Measurements from ENCODE around the gene OR14K1. TPM values are rescaled to one million over a fixed set of nuclear protein-coding genes. Genes with fewer than 3 reads are reported as not detected.
A peak's percentile ranks its signal among the peaks of the same experiment; 100 is the strongest.
"Not testable (repeated sequence)": the region's sequence is repeated elsewhere in the genome, so short reads cannot be mapped to it uniquely, and the experiment has no call there.

OR14K1 gene, protein sequence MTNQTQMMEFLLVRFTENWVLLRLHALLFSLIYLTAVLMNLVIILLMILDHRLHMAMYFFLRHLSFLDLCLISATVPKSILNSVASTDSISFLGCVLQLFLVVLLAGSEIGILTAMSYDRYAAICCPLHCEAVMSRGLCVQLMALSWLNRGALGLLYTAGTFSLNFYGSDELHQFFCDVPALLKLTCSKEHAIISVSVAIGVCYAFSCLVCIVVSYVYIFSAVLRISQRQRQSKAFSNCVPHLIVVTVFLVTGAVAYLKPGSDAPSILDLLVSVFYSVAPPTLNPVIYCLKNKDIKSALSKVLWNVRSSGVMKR
- polyA plus RNA-seq (2013, experiment 1 of 2; ENCODE audit: insufficient read length) = not detected
- polyA plus RNA-seq (2013, experiment 2 of 2; ENCODE audit: insufficient read length) = not detected

DNA sequence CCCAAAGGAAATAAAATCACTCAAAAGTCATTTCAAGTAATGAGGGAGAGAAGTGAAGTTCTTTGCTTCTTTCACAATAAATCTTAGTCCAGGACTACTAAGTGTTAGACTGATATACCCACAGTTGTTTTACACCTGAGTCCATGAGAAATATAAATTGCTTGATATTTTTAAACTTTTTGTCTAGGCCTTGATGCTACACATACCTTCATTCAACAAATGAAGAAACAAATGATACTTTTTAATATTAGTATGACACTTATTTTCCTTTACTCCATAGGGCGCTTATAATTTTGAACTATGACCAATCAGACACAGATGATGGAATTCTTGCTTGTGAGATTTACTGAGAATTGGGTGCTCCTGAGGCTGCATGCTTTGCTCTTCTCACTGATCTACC lies at the start of gene OR14K1:
Gene OR14K1 (plus strand): TSS at position 301 of the 400 bp plus-strand sequence. CDS start 0 bp downstream, at position 301.
- DNase-seq = no peak

DNA sequence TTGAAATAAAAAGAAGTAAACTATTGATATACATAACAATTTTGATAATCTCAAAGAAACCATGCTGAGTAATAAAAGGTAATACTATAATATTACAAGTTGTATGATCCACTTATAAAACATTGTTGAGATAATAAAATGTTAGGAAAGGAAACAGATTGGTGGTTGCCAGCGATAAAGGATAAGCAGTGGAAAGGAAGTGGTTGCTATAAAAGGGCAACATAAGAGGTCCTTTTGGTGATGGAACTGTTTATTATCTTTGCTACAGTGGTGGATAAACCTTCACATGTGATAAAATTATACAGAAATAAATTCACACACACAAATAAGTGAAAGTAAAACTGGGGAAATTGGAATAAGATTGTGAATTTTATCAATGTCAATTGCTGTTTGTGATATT lies 37.1 kb upstream of the OR14K1 start:
- DNase-seq = no peak

DNA sequence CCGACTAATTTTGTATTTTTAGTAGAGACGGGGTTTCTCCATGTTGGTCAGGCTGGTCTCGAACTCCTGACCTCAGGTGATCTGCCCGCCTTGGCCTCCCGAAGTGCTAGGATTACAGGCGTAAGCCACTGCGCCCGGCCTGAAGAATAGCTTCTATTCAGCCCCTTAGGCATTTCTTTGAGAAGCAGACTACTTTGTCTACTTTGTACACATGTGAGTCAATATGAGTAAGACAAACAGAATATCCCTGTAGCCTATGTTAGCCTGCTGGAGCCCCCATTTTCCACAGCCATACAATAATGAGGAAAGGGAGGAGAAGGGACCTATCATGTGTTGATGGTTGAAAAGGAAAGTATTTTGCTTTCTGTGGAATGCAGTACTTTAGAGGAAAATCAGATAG lies 27.7 kb upstream of the OR14K1 start:
- DNase-seq = not testable (repeated sequence)

DNA sequence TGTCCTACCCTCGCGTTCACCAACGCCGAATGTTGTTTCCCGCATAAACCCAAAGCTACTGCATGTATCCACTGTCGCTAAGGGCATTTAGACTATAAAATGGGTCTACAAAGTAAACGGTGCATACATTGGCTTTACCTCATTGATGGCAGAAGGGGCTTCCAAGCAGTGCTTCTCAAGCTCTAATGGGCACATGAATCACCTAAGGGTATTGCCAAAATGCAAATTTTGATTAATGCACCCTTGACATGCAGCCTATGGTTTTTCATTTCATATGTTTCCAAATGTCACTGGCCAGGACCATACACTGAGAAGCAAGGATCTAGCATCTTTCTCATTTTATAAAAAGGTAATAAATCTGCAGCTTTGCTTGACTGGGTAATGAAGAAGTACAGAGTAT lies 24.7 kb upstream of the OR14K1 start:
- DNase-seq = no peak

DNA sequence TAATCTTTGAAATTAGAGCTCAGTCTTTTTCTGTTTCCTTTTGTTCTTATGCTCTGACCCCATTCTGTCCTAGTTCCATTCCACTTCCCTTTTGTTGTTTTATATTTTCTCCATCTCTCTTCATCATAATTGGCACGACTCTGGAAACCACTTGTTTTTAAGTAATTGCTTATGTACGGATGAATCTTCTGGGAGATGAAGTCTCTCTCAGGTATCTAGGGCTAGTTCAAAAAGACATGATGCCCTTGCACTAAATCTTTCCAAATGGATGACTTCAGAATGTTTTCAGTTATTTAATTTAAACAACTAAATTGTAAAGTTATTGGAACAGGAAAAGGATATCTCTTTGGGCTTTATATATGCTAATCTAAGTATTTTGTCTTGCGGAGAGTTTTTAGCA lies 21.9 kb upstream of the OR14K1 start, which contains the start of gene OR6F1:
Gene OR6F1 (minus strand): TSS at position 101 of the 400 bp plus-strand sequence. CDS start 3,891 bp downstream, outside the sequence.
- DNase-seq = no peak

DNA sequence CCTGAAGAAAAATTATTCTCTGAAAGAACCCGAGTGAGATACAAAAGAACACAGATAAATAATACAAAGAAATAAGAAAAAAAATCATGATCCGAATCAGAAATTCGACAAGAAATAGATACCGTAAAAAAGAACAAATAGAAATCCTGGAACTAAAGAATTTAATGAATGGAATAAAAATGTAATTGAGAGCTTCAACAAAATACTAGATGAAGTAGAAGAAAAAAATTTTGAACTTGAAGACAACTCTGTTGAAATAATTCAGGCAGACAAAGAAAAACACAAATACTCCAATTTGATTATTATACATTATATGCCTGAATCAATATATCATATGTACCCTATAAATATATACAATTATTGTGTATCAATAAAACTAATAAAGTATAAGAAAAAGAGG lies 17.2 kb upstream of the OR14K1 start:
- DNase-seq = no peak

DNA sequence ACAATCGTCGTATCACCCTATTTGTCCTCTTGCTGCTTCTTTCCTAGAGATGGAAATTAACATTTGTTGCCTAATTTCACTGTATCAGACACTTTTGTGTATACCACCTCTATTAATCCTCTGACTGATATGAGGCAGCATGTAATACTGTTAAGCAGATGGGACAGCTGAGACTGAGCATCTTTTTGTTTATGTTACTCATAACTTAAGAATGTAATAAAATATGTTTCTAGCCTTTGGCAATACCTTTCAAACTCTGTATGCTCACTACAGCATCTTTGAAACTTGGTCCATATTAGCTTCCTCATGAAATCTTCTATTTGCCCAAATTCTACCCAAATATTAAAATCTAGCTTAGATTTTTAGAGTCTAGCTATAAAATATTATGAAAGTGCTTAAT lies 2.3 kb downstream of the OR14K1 start:
- DNase-seq = no peak

DNA sequence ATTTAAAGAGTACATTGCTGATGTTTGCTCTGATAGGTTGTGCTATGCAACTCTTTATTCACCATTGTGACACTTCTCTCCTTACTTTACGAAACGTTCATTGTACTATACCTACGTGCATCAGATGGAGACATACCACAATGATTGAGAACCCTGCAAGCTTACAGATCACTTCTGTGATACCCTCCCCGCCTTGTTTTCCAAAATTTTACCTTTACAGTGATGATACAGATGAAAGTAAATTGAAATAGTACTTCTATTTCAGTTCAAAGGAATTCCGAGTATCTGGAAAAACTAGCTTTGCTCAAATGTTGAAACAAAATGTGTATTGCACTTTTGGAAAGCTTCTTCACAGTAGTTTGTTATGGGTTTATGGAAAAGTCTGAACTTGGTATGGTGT lies 3.3 kb downstream of the OR14K1 start:
- DNase-seq = no peak

DNA sequence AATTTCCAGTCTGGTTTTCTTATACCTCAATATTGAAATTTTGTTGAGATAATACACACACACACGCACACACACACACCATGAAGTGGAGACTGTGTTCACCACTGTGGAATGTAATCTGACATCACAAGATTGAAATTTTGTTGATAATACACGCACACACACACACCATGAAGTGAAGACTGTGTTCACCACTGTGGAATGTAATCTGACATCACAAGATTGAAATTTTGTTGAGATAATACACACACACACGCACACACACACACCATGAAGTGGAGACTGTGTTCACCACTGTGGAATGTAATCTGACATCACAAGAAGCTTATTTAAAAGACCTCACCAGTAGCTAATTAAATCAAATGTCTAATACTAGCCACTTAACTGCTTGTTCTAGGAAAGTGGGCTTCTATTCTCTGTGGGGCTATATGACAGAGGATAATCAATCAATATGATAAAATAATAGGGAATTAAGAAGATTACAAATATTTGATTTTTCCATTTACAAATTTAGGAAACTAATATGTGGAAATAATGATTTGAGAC lies 3.9 kb downstream of the OR14K1 start:
- peak; percentile 34 for DNase-seq

DNA sequence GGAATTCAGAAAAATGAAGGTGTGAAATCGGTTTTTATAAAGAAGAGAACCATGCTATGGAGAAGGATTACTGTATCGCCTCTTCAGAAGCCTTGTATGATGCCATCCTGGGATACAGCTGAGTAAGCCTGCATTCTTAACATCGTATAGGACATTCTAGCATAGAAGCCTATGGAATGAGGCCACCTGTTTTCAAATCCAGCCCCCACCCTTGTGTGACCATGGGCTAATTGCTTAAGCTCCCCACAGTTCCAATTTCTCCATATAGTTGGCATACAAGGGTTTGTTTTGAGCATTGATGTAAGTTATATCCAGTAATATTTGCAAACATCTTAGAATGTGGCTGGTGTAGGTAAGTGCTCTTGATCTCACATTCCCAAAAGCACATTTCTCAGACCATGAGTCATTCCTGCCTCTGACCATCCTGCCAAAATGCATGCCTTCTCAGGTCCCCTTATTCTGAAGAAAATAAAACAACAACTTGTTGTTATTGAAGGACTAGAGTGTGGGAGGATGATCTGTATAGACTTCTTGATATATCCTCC lies 8.0 kb downstream of the OR14K1 start:
- DNase-seq = no peak

DNA sequence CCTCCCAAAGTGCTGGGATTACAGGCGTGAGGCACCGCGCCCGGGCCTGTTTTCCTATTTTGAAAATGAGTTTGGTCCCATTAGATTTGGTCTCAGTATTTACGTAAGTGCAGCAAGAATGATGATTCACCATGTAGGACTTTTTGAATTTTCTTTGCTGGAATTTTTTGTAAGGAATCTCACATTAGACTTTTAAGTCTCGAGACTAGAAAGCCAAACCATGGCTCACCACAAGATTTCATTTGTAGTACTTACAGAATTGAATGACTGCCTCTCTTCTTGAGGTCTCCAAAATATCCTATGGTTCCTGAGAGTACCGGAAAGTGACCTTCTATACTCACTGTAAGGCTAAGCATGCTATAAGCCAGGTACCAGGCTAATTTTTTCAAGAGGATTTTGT lies 9.2 kb downstream of the OR14K1 start:
- DNase-seq = peak; percentile 10

DNA sequence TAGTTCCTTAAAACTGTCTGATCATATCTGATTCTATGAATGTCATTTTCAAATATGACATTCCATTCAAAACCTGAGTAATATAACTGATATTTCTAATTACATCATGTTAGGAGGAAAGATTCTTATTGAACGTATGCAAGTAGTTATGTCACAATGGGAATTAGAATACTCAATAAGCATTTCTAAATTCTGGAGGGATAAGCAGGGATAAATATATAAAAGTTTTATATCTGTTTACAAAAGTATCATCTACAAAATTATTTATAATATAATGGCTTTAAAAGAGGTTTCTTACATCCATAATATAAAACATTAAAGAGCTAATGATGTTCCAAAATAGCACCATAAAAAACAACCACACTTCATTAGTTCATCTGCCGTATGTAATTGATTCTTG lies 9.6 kb downstream of the OR14K1 start, which contains the start of gene OR14A2:
Gene OR14A2 (minus strand): TSS at position 101 of the 400 bp plus-strand sequence.
- DNase-seq = no peak

DNA sequence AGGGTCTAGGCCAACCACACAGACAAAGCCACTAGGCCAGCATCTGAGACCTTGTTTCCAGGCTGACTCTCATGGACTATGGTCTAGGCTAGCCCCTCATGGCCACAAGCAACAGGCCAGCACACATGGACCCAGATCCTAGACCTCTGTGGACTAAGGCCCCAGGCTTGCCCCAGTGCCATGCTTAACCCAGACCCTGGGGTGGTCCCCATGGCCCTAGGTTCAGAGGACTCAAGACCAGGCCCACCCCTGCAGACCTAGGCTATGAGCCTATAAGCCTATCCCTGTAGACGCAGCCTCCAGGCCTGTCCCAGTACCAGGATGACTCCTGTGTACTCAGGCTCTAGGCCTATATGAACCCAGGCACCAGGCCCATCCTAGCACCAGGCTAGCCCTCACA lies 11.5 kb downstream of the OR14K1 start:
- no peak for DNase-seq

DNA sequence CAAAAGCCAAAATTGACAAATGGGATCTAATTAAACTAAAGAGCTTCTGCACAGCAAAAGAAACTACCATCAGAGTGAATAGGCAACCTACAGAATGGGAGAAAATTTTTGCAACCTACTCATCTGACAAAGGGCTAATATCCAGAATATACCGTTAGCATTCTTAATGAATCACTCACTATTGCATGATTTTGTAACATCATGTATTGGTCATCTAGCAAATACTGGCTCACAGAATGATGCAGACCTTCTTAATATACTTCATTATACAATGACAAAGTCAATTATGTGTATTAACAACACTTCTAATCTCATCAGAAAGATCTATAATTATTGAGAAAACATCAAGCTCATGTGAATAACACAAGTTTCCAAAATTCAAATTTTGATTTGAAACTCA lies 15.9 kb downstream of the OR14K1 start:
- not testable (repeated sequence) for DNase-seq

DNA sequence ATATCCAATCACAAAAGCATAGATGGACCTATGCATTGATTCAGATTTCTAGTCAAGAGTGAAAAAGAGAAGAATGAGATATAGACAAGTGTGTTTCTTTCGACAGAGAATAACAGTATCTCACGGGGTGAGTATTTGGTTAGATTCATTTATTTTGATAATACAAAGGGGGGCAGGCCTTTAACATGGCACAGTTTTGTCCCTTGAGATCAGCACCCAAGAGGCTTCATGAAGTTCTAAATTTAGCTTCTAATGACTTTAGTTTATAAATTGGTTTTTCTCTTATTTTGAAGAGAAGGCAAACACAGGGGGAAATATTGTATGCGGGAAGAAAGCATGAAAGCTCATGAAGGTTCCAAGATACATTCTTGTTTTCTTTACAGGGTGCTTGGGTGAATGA lies 22.0 kb downstream of the OR14K1 start, which contains the start of gene OR1C1:
Gene OR1C1 (minus strand): TSS at position 101 of the 400 bp plus-strand sequence. CDS start 2,150 bp downstream, outside the sequence.
- no peak for DNase-seq

DNA sequence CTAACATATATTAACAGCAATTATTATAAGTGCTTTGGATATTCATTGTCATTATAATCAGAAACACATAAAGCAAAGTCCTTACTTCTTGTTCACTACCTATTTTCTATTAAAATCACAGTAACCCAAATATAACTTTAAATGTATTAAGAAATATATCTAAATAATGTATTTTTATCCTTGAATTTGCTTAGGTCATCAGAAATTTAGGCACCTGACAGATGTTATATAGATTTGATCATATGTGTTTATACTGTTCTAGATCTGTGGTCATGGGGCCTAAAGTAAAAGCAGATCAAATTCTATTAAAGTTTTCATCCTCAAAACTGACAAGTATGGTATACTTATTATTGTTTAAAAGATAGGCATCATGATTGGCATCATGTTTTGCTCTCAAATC lies 31.2 kb downstream of the OR14K1 start:
- DNase-seq = no peak

Data from fibroblast of skin of back (primary cell).